Erythroblast (primary cell): ENCODE data around the gene CCNY.

Experiments used
- GATA1 ChIP-seq: IDR thresholded peaks from 2 replicates; pipeline ENCODE4 v1.6.1; 2011; ENCODE audit warnings: low read depth, mild to moderate bottlenecking, control low read depth, low read length, moderate library complexity
- POLR2A ChIP-seq: IDR thresholded peaks from 2 replicates; pipeline ENCODE4 v1.6.1; 2011; ENCODE audit warnings: mild to moderate bottlenecking, low read length

DNA sequence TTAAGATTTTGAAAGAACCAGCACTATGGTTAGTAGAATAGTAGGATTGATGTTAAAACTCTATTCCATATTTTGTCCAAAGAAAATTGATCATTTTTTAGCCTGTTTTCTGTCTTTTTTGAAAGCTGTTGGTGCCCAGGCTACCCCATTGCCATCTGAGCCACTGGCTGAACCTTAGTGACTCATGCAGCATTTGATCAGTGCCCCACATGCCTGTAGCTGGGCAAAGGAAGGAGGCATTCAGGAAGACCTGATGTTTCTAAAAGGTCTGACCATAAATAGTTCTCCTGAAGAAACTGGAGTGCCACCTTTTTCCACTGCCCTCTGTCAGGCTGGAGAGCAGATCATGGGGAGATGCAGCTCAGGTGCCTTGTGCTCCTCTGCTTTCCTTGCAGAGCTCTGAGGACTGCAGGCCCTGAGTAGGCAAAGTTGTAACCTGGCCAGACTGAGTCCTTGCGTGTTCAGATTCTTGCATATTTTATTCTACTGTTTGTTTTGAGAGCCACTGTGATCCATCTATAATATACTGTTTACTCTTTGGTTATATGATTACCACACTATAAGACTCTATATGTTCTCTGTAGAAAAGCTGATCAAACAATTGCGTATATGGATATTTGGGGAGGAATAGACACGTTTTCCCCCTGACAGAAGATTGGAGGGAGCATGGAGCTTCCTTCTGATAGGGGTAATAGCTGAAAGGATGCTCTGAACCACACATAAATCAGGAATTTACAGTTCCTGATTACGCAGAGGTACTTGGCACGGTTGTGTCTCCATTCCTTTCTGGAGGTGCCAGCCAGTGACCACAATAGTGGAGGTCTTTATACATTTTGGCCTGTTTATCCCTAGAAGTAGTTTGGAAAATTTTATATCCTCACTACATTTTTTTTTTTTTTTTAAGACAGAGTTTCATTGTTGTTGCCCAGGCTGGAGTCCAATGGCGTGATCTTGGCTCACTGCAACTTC lies 219.9 kb downstream of the CCNY start:
- TF ChIP-seq POLR2A (no peak), GATA1 (no peak)
